SK-N-SH (cell line): ENCODE data around the gene SEMA3F. TPM values are rescaled to one million over a fixed set of nuclear protein-coding genes. Genes with fewer than 3 reads are reported as not detected.

Source experiments
- CTCF ChIA-PET: fragments of 300-600, 350-600 bp; formaldehyde crosslinking; extraction: SDS; loops from one replicate; lab custom pipeline; 2021; lab: Yijun Ruan, JAX
- POLR2A ChIA-PET: fragments of 350-600 bp; sonication (Branson Sonifier 250); formaldehyde crosslinking; extraction: SDS; loops from one replicate; lab custom pipeline; 2020; ENCODE audit warnings: antibody characterized with exemption, inconsistent platforms; lab: Yijun Ruan, JAX
- DNase-seq: peaks from one replicate; pipeline ENCODE4 v3.0.0; 2012
- H2AFZ ChIP-seq: fragments of 200-600 bp; sonication (generic); 2 replicates; pipeline ENCODE4 v1.8.1; 2016; ENCODE audit warnings: antibody characterized with exemption, mild to moderate bottlenecking, low read depth
- H3F3A ChIP-seq: fragments of 200-600 bp; sonication (generic); replicated peaks from 2 replicates; pipeline ENCODE3; 2016; ENCODE audit warnings: antibody characterized with exemption, mild to moderate bottlenecking; ENCODE audit not compliant: insufficient read depth
- H3K27ac ChIP-seq, 2 experiments: fragments of 200-500 bp in 1 of 2; fragments of 200-600 bp in 1 of 2; sonication (Bioruptor generic) in 1 of 2; sonication (generic), shearing (Covaris generic) in 1 of 2; 2 replicates each; pipeline versions ENCODE4 v1.5.1 to v1.6.1; 2014 to 2016; ENCODE audit warnings: low read depth in 2 of 2, inconsistent platforms in 1 of 2, low read length in 1 of 2, mild to moderate bottlenecking in 1 of 2, mixed read lengths in 1 of 2
- H3K27me3 ChIP-seq: fragments of 200-600 bp; sonication (generic), shearing (Covaris generic); 2 replicates; pipeline ENCODE4 v1.6.1; 2016; ENCODE audit warnings: mixed run types; ENCODE audit not compliant: insufficient read depth
- H3K36me3 ChIP-seq, 2 experiments: fragments of 200-500 bp in 1 of 2; fragments of 200-600 bp in 1 of 2; sonication (Bioruptor generic) in 1 of 2; sonication (generic) in 1 of 2; replicated peaks in 1 of 2; 2 replicates each; pipeline versions ENCODE3 to v1.5.1; 2014 to 2016; ENCODE audit warnings: low read length in 1 of 2, mild to moderate bottlenecking in 1 of 2; ENCODE audit not compliant: insufficient read depth in 2 of 2, control insufficient read depth in 1 of 2
- H3K4me1 ChIP-seq, 2 experiments: fragments of 200-500 bp in 1 of 2; fragments of 200-600 bp in 1 of 2; sonication (Bioruptor generic) in 1 of 2; sonication (generic), shearing (Covaris generic) in 1 of 2; 2 replicates each; pipeline versions ENCODE4 v1.5.1 to v1.6.1; 2014 to 2016; ENCODE audit warnings: low read depth in 1 of 2, low read length in 1 of 2, mixed run types in 1 of 2; ENCODE audit not compliant: insufficient read depth in 2 of 2, control insufficient read depth in 1 of 2
- H3K4me2 ChIP-seq: fragments of 200-600 bp; sonication (generic), shearing (Covaris generic); 2 replicates; pipeline ENCODE4 v1.6.1; 2017; ENCODE audit warnings: mixed run types
- H3K4me3 ChIP-seq, 2 experiments: fragments of 200-500 bp in 1 of 2; fragments of 200-600 bp in 1 of 2; sonication (Bioruptor generic) in 1 of 2; sonication (generic), shearing (Covaris generic) in 1 of 2; 2 replicates each; pipeline versions ENCODE4 v1.5.1 to v1.8.1; 2014 to 2016; ENCODE audit warnings: low read depth in 2 of 2, inconsistent platforms in 1 of 2, low read length in 1 of 2, mild to moderate bottlenecking in 1 of 2, mixed read lengths in 1 of 2, moderate library complexity in 1 of 2
- H3K79me2 ChIP-seq: fragments of 200-600 bp; sonication (generic); 2 replicates; pipeline ENCODE4 v1.8.1; 2017; ENCODE audit warnings: mild to moderate bottlenecking; ENCODE audit not compliant: insufficient read depth
- H3K9ac ChIP-seq: fragments of 200-600 bp; sonication (generic); 2 replicates; pipeline ENCODE4 v1.6.1; 2017; ENCODE audit warnings: mixed run types
- H3K9me2 ChIP-seq: fragments of 200-600 bp; sonication (generic); 2 replicates; pipeline ENCODE4 v1.6.1; 2017; ENCODE audit warnings: mixed run types
- H3K9me3 ChIP-seq: fragments of 200-600 bp; sonication (generic); 2 replicates; pipeline ENCODE4 v1.6.1; 2017; ENCODE audit warnings: mixed run types, mild to moderate bottlenecking, moderate library complexity
- H4K20me1 ChIP-seq: fragments of 200-600 bp; sonication (generic); 2 replicates; pipeline ENCODE4 v1.6.1; 2017; ENCODE audit warnings: mild to moderate bottlenecking, mixed run types; ENCODE audit not compliant: insufficient read depth
- GABPA ChIP-seq: IDR thresholded peaks from 2 replicates; pipeline ENCODE4 v1.4.0; 2012; ENCODE audit warnings: low read depth, mild to moderate bottlenecking
- MEF2A ChIP-seq: IDR thresholded peaks from 2 replicates; pipeline ENCODE4 v1.4.0; 2012; ENCODE audit warnings: low read depth, borderline replicate concordance
- NFIC ChIP-seq: IDR thresholded peaks from 2 replicates; pipeline ENCODE4 v1.4.0; 2012; ENCODE audit warnings: borderline replicate concordance
- NRF1 ChIP-seq: IDR thresholded peaks from 2 replicates; pipeline ENCODE4 v1.6.1; 2012; ENCODE audit warnings: low read depth, mild to moderate bottlenecking, low read length
- PBX3 ChIP-seq: IDR thresholded peaks from 2 replicates; pipeline ENCODE4; 2012
- POLR2AphosphoS5 ChIP-seq: IDR thresholded peaks from 2 replicates; pipeline ENCODE4 v1.6.1; 2012; ENCODE audit warnings: low read depth, low read length
- RAD21 ChIP-seq: IDR thresholded peaks from 2 replicates; pipeline ENCODE4 v1.6.1; 2012; ENCODE audit warnings: mild to moderate bottlenecking, low read length
- SIN3A ChIP-seq: IDR thresholded peaks from 2 replicates; pipeline ENCODE4 v1.6.1; 2012; ENCODE audit warnings: low read depth, mild to moderate bottlenecking, low read length, moderate library complexity, borderline replicate concordance
- SMC3 ChIP-seq: IDR thresholded peaks from 2 replicates; pipeline ENCODE4 v1.6.1; 2012; ENCODE audit warnings: low read depth, low read length, improper control_type of control experiment
- TCF12 ChIP-seq: IDR thresholded peaks from 2 replicates; pipeline ENCODE4 v1.4.0; 2012
- TEAD4 ChIP-seq: IDR thresholded peaks from 2 replicates; pipeline ENCODE4 v1.4.0; 2012; ENCODE audit warnings: mild to moderate bottlenecking, borderline replicate concordance; ENCODE audit not compliant: insufficient read depth
- USF1 ChIP-seq: IDR thresholded peaks from 2 replicates; pipeline ENCODE4 v1.4.0; 2012; ENCODE audit warnings: low read depth, borderline replicate concordance
- WGBS: methylation state at CpG from one replicate; pipeline ENCODE4 v1.1.6; 2017; ENCODE audit warnings: low lambda C conversion rate; 5-methylcytosine and 5-hydroxymethylcytosine counted together
- polyA plus RNA-seq, 3 experiments: library from polyadenylated mRNA; depleted of rRNA; stranded (reverse); fragments of >200 nt; gene quantifications; 2 replicates each; pipeline ENCODE4 v1.2.3, GENCODE V29; 2012
- TF ChIP-seq, protein P1 (sequence below): IDR thresholded peaks from 2 replicates; pipeline ENCODE4 v1.6.1; 2012; ENCODE audit warnings: mild to moderate bottlenecking, low read depth, low read length, moderate library complexity
- TF ChIP-seq, protein P2 (sequence below): IDR thresholded peaks from 2 replicates; pipeline ENCODE4 v1.4.0; 2012; ENCODE audit warnings: low read depth, borderline replicate concordance
- TF ChIP-seq, protein P3 (sequence below): fragments of 150-350 bp; IDR thresholded peaks from 2 replicates; pipeline ENCODE4 v1.6.1; 2016; ENCODE audit warnings: mild to moderate bottlenecking, low read depth, low read length

Gene SEMA3F
- polyA plus RNA-seq, 1 of the 3 experiments (the other 2 are of a cell fraction): 30.4 TPM

- Histone ChIP-seq H3F3A (peaks cover 3% of the 10 kb centered on the region), H3K9ac (no peak overlapping the region), H3K4me1 (peaks cover 0 to 9% of the 10 kb centered on the region in 2 experiments; a peak in 1 of 4 replicates), H3K27ac (no peak overlapping the region), H3K9me2 (no peaks in the 10 kb centered on the region), H3K4me3 (no peak overlapping the region), H3K4me2 (no peak overlapping the region), H3K36me3 (no peaks in the 10 kb centered on the region), H3K79me2 (no peaks in the 10 kb centered on the region), H3K27me3 (no peaks in the 10 kb centered on the region; the same call in 1 of the 2 replicates), H2AFZ (no peak overlapping the region), H4K20me1 (no peaks in the 10 kb centered on the region), H3K9me3 (no peaks in the 10 kb centered on the region)
- TF ChIP-seq TEAD4: no peak
- no peak for TF ChIP-seq SMC3
- no peak for TF ChIP-seq SIN3A
- TF ChIP-seq USF1: no peak
- TF ChIP-seq, protein P1, sequence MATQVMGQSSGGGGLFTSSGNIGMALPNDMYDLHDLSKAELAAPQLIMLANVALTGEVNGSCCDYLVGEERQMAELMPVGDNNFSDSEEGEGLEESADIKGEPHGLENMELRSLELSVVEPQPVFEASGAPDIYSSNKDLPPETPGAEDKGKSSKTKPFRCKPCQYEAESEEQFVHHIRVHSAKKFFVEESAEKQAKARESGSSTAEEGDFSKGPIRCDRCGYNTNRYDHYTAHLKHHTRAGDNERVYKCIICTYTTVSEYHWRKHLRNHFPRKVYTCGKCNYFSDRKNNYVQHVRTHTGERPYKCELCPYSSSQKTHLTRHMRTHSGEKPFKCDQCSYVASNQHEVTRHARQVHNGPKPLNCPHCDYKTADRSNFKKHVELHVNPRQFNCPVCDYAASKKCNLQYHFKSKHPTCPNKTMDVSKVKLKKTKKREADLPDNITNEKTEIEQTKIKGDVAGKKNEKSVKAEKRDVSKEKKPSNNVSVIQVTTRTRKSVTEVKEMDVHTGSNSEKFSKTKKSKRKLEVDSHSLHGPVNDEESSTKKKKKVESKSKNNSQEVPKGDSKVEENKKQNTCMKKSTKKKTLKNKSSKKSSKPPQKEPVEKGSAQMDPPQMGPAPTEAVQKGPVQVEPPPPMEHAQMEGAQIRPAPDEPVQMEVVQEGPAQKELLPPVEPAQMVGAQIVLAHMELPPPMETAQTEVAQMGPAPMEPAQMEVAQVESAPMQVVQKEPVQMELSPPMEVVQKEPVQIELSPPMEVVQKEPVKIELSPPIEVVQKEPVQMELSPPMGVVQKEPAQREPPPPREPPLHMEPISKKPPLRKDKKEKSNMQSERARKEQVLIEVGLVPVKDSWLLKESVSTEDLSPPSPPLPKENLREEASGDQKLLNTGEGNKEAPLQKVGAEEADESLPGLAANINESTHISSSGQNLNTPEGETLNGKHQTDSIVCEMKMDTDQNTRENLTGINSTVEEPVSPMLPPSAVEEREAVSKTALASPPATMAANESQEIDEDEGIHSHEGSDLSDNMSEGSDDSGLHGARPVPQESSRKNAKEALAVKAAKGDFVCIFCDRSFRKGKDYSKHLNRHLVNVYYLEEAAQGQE: no peak
- no peak for TF ChIP-seq POLR2AphosphoS5
- no peak for TF ChIP-seq NRF1
- TF ChIP-seq MEF2A: no peak
- TF ChIP-seq TCF12: no peak
- 97% methylated on average over 3 of the region's 3 CpGs for WGBS
- POLR2A ChIA-PET: no interaction called here
- DNase-seq: no peak
- CTCF ChIA-PET: interaction anchor here (1.1 to 61.6 kb wide), 8 partner anchors 19 to 384 kb away, joined by 3 to 1375 read pairs (median 78); partner anchors contain the start of genes GNAI2, GNAT1, LSMEM2 and SEMA3B
Measured at GRCh38 chr3:50229490-50229889, 74.4 kb downstream of the SEMA3F start.

- H3K4me1 ChIP-seq: peaks cover 0 to 9% of the 10 kb centered on the region in 2 experiments; a peak in 1 of 4 replicates
- no peaks in the 10 kb centered on the region for H3K9me2 ChIP-seq
- POLR2A ChIA-PET: interaction anchor here (0.9 kb wide), 1 partner anchor 30 kb away, joined by 4 read pairs; no protein-coding TSS in a partner anchor
- H3K36me3 ChIP-seq: no peaks in the 10 kb centered on the region
- no peak overlapping the region for H3K9ac ChIP-seq
- H3K27me3 ChIP-seq: no peaks in the 10 kb centered on the region
- H3K79me2 ChIP-seq: no peaks in the 10 kb centered on the region
- WGBS: 91% methylated on average over 3 of the region's 8 CpGs
- CTCF ChIA-PET: interaction anchor here (1.1 to 61.6 kb wide), 5 partner anchors 18 to 383 kb away, joined by 3 to 1375 read pairs (median 91); partner anchors contain the start of genes GNAI2, GNAT1 and LSMEM2
- H4K20me1 ChIP-seq: no peaks in the 10 kb centered on the region
- no peak overlapping the region for H2AFZ ChIP-seq
- no peak overlapping the region for H3K27ac ChIP-seq
- peaks cover 3% of the 10 kb centered on the region for H3F3A ChIP-seq
- H3K9me3 ChIP-seq: no peaks in the 10 kb centered on the region
- no peak for DNase-seq
- no peak overlapping the region for H3K4me3 ChIP-seq
- H3K4me2 ChIP-seq: no peak overlapping the region
- TF ChIP-seq, protein P2, sequence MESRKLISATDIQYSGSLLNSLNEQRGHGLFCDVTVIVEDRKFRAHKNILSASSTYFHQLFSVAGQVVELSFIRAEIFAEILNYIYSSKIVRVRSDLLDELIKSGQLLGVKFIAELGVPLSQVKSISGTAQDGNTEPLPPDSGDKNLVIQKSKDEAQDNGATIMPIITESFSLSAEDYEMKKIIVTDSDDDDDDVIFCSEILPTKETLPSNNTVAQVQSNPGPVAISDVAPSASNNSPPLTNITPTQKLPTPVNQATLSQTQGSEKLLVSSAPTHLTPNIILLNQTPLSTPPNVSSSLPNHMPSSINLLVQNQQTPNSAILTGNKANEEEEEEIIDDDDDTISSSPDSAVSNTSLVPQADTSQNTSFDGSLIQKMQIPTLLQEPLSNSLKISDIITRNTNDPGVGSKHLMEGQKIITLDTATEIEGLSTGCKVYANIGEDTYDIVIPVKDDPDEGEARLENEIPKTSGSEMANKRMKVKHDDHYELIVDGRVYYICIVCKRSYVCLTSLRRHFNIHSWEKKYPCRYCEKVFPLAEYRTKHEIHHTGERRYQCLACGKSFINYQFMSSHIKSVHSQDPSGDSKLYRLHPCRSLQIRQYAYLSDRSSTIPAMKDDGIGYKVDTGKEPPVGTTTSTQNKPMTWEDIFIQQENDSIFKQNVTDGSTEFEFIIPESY: no peak
- TF ChIP-seq NFIC (no peak), POLR2AphosphoS5 (no peak), RAD21 (no peak), GABPA (no peak), PBX3 (no peak), TCF12 (no peak)
- TF ChIP-seq, protein P3, sequence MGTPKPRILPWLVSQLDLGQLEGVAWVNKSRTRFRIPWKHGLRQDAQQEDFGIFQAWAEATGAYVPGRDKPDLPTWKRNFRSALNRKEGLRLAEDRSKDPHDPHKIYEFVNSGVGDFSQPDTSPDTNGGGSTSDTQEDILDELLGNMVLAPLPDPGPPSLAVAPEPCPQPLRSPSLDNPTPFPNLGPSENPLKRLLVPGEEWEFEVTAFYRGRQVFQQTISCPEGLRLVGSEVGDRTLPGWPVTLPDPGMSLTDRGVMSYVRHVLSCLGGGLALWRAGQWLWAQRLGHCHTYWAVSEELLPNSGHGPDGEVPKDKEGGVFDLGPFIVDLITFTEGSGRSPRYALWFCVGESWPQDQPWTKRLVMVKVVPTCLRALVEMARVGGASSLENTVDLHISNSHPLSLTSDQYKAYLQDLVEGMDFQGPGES: no peak
Measured at GRCh38 chr3:50230104-50230793, 75.1 kb downstream of the SEMA3F start.
